Measurements from ENCODE around the gene MAP3K2.
A peak's percentile ranks its signal among the peaks of the same experiment; 100 is the strongest.

Gene MAP3K2

DNA sequence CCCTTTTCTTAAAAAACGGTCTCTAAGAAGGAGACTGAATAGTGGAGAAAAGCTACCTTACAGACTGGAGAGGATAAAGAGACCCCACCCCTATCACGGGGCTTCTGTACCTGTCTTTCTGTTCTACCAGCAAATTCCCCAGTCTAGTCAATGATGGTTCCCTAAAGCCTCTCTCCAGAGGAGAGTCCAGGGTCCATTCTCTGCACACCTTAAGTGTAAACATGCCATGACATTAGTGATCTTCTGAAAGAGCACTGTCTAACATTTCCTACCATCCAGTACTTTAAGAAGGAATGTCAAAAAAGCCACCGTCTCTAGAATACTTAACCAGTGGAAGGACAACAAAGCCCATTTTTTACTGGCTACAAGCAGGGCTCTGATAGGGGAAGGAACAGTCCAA is 76.8 kb downstream of the MAP3K2 start:
- no peak overlapping the region for H3K4me3 ChIP-seq (ENCODE audit: low read length)
- TF ChIP-seq ZNF274 (IDR thresholded peaks at IDR 0.05; ENCODE audit: low read depth, low read length) = no peak

DNA sequence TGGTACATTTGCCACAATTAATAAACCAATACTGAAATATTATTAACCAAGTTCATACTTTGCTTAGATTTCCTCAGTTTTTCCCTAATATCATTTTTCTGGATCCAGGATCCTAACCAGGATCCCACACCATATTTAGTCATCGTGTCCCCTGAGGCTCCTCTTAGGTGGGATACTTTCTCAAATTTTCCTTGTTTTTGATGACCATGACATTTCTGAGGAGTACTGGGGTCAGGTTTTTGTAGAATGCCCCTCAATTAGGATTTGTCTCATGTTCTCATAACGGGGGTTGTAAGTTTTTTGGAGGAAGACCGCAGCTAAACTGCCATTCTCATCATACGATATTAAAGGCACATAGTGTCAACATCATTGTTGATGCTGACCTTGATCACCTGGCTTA is 78.3 kb downstream of the MAP3K2 start:
- no peak overlapping the region for H3K4me3 ChIP-seq (ENCODE audit: low read length)
- TF ChIP-seq ZNF274 (IDR thresholded peaks at IDR 0.05; ENCODE audit: low read depth, low read length) = no peak

DNA sequence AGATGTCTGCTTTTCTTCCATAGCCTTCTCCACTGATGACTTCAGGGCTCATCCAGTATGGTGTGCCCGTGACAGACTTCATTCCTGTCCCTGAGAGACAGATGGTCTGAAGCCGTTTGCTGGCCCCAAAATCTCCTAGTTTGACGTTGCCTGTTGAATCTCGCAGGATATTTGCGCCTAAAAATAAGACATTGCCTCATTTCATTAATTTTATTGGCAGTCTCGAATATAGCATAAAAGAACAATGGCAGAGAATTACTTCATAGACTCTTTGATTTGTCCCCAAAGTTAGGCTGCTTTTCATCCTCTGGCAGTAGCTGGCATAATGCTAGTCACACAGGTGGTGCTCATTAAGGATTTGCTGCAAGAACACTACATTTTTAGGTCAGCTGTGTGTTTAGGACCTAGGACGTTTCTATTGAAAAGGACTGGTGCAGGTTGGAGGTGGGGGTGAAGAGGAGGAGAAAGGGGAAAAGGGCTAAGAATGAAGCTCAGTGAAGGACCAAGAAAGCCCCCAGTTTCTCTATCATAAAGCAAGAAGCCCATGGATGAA is 79.1 kb downstream of the MAP3K2 start:
- no peak overlapping the region for H3K4me3 ChIP-seq (ENCODE audit: low read length)
- no peak for TF ChIP-seq ZNF274 (IDR thresholded peaks at IDR 0.05; ENCODE audit: low read depth, low read length)

DNA sequence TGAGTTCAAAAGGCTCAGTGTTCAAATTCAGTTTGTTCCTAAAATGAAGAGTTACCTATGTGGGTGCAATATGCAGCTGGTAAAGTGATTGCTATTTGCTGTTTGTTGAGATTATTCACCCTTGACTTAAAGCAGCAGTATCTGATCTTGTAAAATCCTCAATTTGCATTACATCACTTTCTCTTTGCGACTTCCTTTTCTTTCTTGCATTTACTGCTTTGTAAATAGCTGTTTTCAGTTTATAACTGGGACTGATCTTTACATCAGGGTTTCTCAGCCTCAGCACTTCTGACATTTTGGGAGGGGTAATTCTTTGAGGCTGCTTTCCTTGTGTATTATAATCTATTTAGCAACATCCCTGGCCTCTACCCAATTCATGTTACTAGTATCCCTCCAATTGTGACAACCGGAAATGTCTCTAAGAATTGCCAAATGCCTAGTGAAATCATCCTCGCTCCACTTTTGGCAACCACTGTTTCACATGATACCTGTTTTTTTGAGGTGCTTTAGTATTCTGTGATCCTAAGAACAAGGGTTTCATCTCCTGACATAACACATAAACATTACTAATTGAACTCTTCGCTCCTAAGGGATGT is 81.7 kb downstream of the MAP3K2 start:
- TF ChIP-seq ZNF274 (IDR thresholded peaks at IDR 0.05; ENCODE audit: low read depth, low read length) = no peak
- no peak overlapping the region for H3K4me3 ChIP-seq (ENCODE audit: low read length)

DNA sequence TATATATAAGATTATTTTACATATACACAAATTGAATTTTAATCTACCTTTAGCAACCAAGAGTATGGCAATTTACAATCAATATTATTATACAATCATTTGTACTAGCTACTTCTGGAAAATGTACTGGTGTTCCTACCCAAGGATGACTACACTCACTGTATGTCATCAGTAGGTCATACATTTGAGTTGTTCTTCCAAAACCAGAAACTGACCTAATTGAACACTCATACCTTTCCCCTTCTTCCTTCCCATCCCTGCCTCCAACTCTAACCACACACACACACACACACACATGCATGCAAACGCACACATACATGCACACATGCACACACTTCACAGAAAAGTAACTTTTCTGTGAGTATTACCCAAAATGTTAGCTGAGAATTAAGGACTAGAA is 85.6 kb downstream of the MAP3K2 start:
- no peak overlapping the region for H3K4me3 ChIP-seq (ENCODE audit: low read length)
- no peak for TF ChIP-seq ZNF274 (IDR thresholded peaks at IDR 0.05; ENCODE audit: low read depth, low read length)

DNA sequence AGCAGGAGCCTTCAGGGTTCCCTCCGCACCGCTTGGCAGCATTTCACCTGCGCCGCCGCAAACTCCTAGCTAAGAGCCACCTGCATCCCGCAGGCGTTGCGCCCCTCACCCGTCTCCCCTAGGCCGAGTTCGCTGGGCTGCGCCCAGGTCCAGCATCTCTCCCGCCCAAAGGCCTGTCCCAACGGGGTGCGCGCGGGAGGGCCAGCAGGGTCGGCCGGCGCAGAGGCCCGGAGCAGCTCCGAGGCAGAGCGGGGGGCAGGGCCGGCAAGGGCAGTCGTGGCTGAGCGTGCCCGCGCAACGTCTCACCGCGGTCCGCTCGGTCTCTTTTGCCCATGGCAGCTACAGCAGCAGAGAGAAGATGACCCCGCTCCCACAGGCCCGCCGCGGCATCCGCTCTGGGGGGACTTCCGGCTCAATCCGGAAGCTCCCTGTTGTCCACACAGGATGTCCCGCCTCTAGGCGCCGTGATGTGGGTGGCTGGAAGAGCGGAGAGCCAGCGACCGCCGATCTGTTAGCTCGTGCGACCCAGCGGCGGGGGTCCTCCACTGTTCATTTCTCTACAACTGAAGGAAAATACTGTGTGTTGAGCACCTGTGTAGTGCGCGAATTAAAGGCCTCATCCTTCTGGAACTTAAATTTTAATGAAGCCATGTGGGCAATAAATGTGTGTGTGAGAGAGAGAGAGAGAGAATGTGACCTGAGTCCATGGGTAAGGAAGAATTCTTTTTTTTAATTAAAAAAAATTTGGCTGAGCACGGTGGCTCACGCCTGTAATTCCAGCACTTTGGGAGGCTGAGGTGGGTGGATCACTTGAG is 93.8 kb downstream of the MAP3K2 start, which contains the start of gene ERCC3:
TSS of gene ERCC3 (minus strand) at position 397 of the 815 bp plus-strand sequence. CDS start at position 334, 63 bp downstream.
- TF ChIP-seq ZNF274 (IDR thresholded peaks at IDR 0.05; ENCODE audit: low read depth, low read length) = no peak
- peak within 1 kb of the TSS; percentile 85 for H3K4me3 ChIP-seq (ENCODE audit: low read length)

DNA sequence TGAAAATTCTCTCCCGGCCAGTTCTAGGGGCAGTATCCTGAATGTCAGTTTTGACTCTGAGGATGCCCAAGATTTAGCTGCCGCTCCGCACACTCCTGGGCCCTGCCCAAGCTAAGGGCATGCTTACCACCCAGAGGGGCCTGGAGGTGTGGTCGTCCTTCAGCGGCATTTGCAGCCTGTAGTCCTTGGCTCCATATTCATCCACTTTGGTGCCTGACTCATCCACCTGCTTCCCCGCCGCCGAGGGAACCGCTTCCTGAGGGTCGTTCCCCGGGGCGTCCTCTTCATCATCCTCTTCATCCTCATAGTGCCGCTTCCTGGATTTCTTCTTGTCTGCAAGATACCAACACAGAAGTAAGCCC is 94.4 kb downstream of the MAP3K2 start:
- H3K4me3 ChIP-seq (ENCODE audit: low read length) = peak overlapping the region; percentile 85
- no peak for TF ChIP-seq ZNF274 (IDR thresholded peaks at IDR 0.05; ENCODE audit: low read depth, low read length)

DNA sequence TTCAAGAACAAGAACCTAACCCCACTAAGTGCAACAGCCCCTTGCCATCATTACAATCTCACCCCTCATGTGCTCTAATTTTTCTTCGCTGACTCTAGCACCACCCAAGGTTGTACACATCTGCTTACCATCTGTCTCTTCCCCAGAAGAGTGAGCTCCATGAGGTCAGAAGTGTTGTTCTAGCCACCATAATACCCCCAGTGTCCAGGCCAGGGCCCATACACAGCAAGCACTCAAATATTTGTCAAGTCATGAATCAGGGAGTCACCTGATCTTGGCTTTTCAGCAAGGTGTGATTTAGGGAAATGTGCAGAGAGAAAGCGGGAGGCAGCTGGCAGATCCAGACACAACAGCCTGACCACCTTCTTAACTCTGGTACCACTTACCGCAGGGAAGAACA is 99.5 kb downstream of the MAP3K2 start:
- TF ChIP-seq ZNF274 (IDR thresholded peaks at IDR 0.05; ENCODE audit: low read depth, low read length) = no peak
- no peak overlapping the region for H3K4me3 ChIP-seq (ENCODE audit: low read length)

DNA sequence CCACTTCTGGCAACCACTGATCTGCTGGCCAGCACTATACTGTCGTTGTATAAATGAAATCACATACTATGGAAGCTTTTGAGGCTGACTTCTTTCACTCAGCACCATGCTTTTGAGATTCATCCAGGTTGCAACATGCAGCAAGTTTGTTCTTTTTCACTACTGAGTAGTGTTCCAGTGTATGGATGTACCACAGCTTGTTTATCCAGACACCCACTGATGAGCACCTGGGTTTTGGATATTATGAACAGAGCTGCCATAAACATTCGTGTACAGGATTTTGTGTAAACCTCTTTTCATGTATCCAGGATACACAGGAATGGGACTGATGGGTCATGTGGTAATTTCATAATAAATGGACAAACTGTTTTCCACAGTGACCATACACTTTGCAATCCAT is 104.5 kb downstream of the MAP3K2 start:
- H3K4me3 ChIP-seq (ENCODE audit: low read length) = no peak overlapping the region
- TF ChIP-seq ZNF274 (IDR thresholded peaks at IDR 0.05; ENCODE audit: low read depth, low read length) = no peak

DNA sequence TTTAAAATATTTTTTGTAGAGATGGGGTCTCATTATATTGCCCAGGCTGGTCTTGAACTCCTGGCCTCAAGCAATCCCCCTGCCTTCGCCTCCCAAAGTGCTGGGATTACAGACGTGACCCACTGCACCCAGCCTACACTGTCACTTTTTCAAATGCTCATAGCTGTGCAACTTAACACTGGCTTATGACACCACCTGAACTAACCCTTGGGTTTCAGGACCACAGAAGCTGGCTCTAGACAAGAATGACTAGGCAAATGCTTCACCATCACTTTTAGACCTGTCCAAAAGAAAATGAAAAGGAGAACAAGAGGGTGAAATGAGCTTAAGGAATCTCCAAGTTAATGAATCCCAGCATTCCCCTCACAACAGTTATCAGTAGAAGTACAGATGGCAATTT is 107.1 kb downstream of the MAP3K2 start:
- TF ChIP-seq ZNF274 (IDR thresholded peaks at IDR 0.05; ENCODE audit: low read depth, low read length) = no peak
- no peak overlapping the region for H3K4me3 ChIP-seq (ENCODE audit: low read length)

DNA sequence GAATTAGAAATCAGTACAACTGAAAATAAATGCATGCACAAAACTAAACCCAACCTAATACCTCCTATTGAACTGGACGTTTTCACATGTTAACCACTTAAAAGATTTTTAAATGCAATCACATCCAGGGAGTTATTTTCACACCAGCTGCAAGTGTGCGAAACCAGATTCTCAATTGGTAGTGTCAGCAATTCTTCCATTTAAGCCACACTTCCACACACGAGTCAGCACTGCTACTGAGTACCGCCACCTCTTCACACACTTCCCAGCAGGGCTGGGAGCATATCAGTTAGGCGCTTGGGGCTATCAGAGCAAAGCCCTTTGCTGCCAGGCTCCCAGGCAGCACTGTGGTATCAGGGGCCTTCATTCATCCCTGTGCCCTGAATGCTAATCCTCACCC is 108.0 kb downstream of the MAP3K2 start:
- no peak for TF ChIP-seq ZNF274 (IDR thresholded peaks at IDR 0.05; ENCODE audit: low read depth, low read length)
- no peak overlapping the region for H3K4me3 ChIP-seq (ENCODE audit: low read length)

DNA sequence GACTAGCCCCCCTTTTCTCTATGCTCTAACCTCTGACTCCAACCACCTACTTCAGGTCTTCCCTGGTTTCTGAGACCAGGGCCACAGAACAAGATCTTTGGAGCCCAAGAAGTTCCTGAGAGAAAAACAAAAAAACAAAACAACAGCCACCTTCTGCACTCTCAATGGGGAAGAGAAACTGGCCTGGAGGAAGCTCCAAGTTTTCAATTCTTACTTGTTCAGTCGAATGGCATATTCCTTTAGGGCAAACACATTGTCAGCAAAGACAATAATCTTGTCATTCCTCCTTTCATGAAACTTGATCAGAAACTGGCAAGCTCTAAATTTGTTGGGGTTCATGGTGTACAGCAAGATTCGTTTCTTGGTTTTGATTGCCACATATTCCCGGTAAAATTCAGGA is 108.8 kb downstream of the MAP3K2 start:
- TF ChIP-seq ZNF274 (IDR thresholded peaks at IDR 0.05; ENCODE audit: low read depth, low read length) = no peak
- H3K4me3 ChIP-seq (ENCODE audit: low read length) = no peak overlapping the region

DNA sequence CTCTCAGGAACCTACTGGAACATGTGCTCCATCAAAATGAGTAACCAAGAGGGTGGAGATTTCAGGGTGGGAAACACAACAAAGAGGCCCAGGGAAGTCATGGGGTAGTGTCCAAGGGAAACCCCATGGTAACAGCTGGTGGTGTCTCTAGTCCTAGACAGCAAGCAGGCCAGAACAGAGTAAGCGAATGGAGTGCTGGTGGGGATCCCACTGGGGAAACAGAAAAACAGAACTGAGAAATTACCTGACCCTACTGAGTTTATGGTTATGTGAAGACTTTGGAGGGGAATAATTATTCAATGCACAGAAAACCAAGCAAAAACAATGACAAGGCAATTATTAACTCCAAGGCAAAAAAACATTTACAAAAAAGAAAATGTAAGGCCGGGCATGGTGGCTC is 110.7 kb downstream of the MAP3K2 start:
- TF ChIP-seq ZNF274 (IDR thresholded peaks at IDR 0.05; ENCODE audit: low read depth, low read length) = no peak
- no peak overlapping the region for H3K4me3 ChIP-seq (ENCODE audit: low read length)

DNA sequence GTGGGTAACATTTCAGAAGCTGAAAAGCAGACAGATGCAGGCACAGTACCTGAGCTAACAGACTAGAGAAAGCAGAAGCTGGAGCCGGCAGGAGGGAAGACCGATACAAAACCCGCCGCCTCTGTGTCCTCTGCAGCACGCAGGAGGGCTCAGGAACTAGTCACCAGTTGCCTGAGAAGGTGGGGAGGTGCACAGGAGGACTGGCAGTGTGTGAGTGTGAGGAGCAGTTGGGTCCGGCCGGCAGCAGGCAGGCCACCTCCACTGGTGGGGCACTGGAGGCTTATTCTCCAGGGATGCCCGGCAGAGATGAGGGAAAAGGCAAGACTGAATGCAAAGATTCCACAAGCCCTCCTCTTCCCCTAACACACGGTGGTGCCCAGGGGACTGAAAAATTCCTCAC is 112.0 kb downstream of the MAP3K2 start:
- no peak overlapping the region for H3K4me3 ChIP-seq (ENCODE audit: low read length)
- TF ChIP-seq ZNF274 (IDR thresholded peaks at IDR 0.05; ENCODE audit: low read depth, low read length) = no peak

DNA sequence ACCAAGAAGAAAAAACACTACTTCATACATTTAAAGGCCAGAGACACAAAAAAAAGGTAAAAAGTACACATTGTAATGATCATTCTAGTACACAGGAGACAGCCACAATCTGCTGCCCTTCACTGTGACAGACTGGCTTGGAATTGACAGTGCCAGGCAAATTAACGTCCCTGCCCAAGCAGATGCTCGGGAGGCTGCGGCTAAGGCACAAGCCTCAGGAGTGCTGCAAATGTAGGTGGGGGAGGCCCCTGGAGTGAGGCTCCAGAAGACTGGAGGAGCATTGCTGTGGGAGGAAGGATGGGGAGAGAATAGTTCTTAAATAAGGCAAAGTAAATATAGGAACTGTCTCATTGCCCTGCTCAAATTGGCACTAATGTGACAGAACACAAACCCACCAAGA is 112.4 kb downstream of the MAP3K2 start:
- no peak overlapping the region for H3K4me3 ChIP-seq (ENCODE audit: low read length)
- TF ChIP-seq ZNF274 (IDR thresholded peaks at IDR 0.05; ENCODE audit: low read depth, low read length) = no peak
